A673 (cell line): Measurements from ENCODE around the gene PI16. TPM values are rescaled to one million over a fixed set of nuclear protein-coding genes. Genes with fewer than 3 reads are reported as not detected.
"Not testable (repeated sequence)": the region's sequence is repeated elsewhere in the genome, so short reads cannot be mapped to it uniquely, and the experiment has no call there.

Experiments used
- BruUV-seq: library from RNA; stranded (reverse); fragments of 400-500 nt; replicated peaks from 2 replicates; lab custom pipeline; 2021; lab: Mats Ljungman, UMichigan
- CTCF ChIA-PET: fragments of 300-600 bp; sonication (Branson Sonifier 250); formaldehyde crosslinking; loops from one replicate; lab custom pipeline; 2022; ENCODE audit warnings: antibody characterized with exemption; lab: Charles Lee
- POLR2A ChIA-PET: fragments of 300-600 bp; sonication (Branson Sonifier 250); formaldehyde crosslinking; loops from one replicate; lab custom pipeline; 2022; ENCODE audit warnings: antibody characterized with exemption; ENCODE audit not compliant: low non-redundant PET; lab: Charles Lee
- DNase-seq: peaks from one replicate; pipeline ENCODE4 v3.0.0-alpha.2; 2015; ENCODE audit warnings: low spot score
- H3K27ac ChIP-seq: fragments of 200-600 bp; sonication (generic); 2 replicates; pipeline ENCODE4 v1.5.1; 2016; ENCODE audit warnings: mixed run types, low read depth, mild to moderate bottlenecking, mixed read lengths, antibody characterized with exemption, low read length; ENCODE audit not compliant: poor library complexity, severe bottlenecking
- H3K27me3 ChIP-seq: fragments of 200-600 bp; sonication (generic); replicated peaks from 2 replicates; pipeline ENCODE4 v1.6.1; 2017; ENCODE audit warnings: mixed run types, low read depth, mild to moderate bottlenecking, mixed read lengths, antibody characterized with exemption, low read length; ENCODE audit not compliant: insufficient read depth, poor library complexity
- H3K36me3 ChIP-seq: fragments of 200-600 bp; sonication (generic); 2 replicates; pipeline ENCODE4 v1.6.1; 2016; ENCODE audit warnings: mixed run types, mild to moderate bottlenecking, mixed read lengths, antibody characterized with exemption, low read length; ENCODE audit not compliant: insufficient read depth, poor library complexity, severe bottlenecking
- H3K4me1 ChIP-seq: fragments of 200-600 bp; sonication (generic); 2 replicates; pipeline ENCODE4 v1.6.1; 2017; ENCODE audit warnings: mixed run types, mild to moderate bottlenecking, mixed read lengths, antibody characterized with exemption, low read length; ENCODE audit not compliant: insufficient read depth, poor library complexity, severe bottlenecking
- H3K4me3 ChIP-seq: fragments of 200-600 bp; sonication (generic); 2 replicates; pipeline ENCODE4 v1.5.1; 2016; ENCODE audit warnings: low read depth, mixed run types, mild to moderate bottlenecking, mixed read lengths, low read length; ENCODE audit not compliant: poor library complexity, severe bottlenecking
- H3K9me3 ChIP-seq: fragments of 200-600 bp; sonication (generic); 2 replicates; pipeline ENCODE4 v1.6.1; 2016; ENCODE audit warnings: mixed run types, low read depth, mild to moderate bottlenecking, mixed read lengths, antibody characterized with exemption, low read length; ENCODE audit not compliant: poor library complexity, severe bottlenecking
- CTCF ChIP-seq: fragments of 300-800, 200-600 bp; sonication (generic); conservative IDR thresholded peaks from 2 replicates; pipeline ENCODE4 v1.5.1; 2017; ENCODE audit warnings: low read depth, mild to moderate bottlenecking, antibody characterized with exemption, low read length, moderate library complexity, mixed read lengths
- EZH2 ChIP-seq: fragments of 200-600 bp; sonication (generic); IDR thresholded peaks from 2 replicates; pipeline ENCODE4 v1.6.1; 2017; ENCODE audit warnings: borderline replicate concordance, low read depth, mild to moderate bottlenecking, mixed read lengths, antibody characterized with exemption, low read length; ENCODE audit not compliant: poor library complexity, severe bottlenecking
- intact Hi-C: fragments of 100-400 bp; cut with micrococcal nuclease; formaldehyde crosslinking; loops from one replicate; pipeline ENCODE4 v1.10.0; 2022; ENCODE audit not compliant: unreplicated experiment
- total RNA-seq: library from RNA; stranded (reverse); gene quantifications from 2 replicates; pipeline ENCODE4 v1.2.3, GENCODE V29; 2021

Gene PI16
- total RNA-seq, 1 experiment from 2014 or later, result not detected

- TF ChIP-seq CTCF (no peak), EZH2 (no peak)
- Histone ChIP-seq H3K9me3 (no peaks in the 10 kb centered on the region), H3K4me3 (no peak overlapping the region), H3K27me3 (no peaks in the 10 kb centered on the region), H3K27ac (no peak overlapping the region), H3K36me3 (no peaks in the 10 kb centered on the region), H3K4me1 (no peaks in the 10 kb centered on the region)
- DNase-seq, result no peak
- ChIA-PET CTCF (no interaction called here), POLR2A (no interaction called here)
- no TSS peak for BruUV-seq
- intact Hi-C loops, result no loop called here
Measured at GRCh38 chr6:36947570-36948351, 6.8 kb upstream of the PI16 start.

GRCh38 chr6:36949076-36949475 lies 5.5 kb upstream of the PI16 start:
- H3K36me3 ChIP-seq, intact Hi-C loops, H3K4me3 ChIP-seq, DNase-seq, H3K27me3 ChIP-seq, H3K27ac ChIP-seq, POLR2A ChIA-PET, CTCF ChIA-PET, H3K4me1 ChIP-seq, BruUV-seq, H3K9me3 ChIP-seq: not testable (repeated sequence)

GRCh38 chr6:36949636-36950035 lies 4.9 kb upstream of the PI16 start:
- BruUV-seq, result no TSS peak
- Histone ChIP-seq H3K4me1 (no peaks in the 10 kb centered on the region), H3K27me3 (no peaks in the 10 kb centered on the region), H3K36me3 (no peaks in the 10 kb centered on the region), H3K4me3 (no peak overlapping the region), H3K9me3 (no peaks in the 10 kb centered on the region), H3K27ac (no peak overlapping the region)
- ChIA-PET CTCF (no interaction called here), POLR2A (no interaction called here)
- DNase-seq, result no peak
- TF ChIP-seq EZH2 (no peak), CTCF (no peak)
- intact Hi-C loops, result no loop called here

- POLR2A ChIA-PET, result no interaction called here
Measured at GRCh38 chr6:36953931-36954261, 642 bp upstream of the PI16 start.

More at GRCh38 chr6:36953931-36954261, 642 bp upstream of the PI16 start:
- Histone ChIP-seq H3K4me3 (no peak overlapping the region), H3K9me3 (no peaks in the 10 kb centered on the region), H3K27me3 (no peaks in the 10 kb centered on the region), H3K27ac (no peak overlapping the region), H3K36me3 (no peaks in the 10 kb centered on the region), H3K4me1 (no peaks in the 10 kb centered on the region)
- TF ChIP-seq EZH2 (no peak), CTCF (no peak)
- intact Hi-C loops, result no loop called here
- BruUV-seq, result no TSS peak
- no peak for DNase-seq
- CTCF ChIA-PET, result no interaction called here
